GM18520 (cell line): Measurements from ENCODE around the gene NAA40.
"Not testable (repeated sequence)": the region's sequence is repeated elsewhere in the genome, so short reads cannot be mapped to it uniquely, and the experiment has no call there.

ENCODE experiments used
- ATAC-seq: cut with Tn5 transposase; IDR thresholded peaks from one replicate; pipeline ENCODE4 v1.9.1; 2021; ENCODE audit not compliant: unreplicated experiment

Gene NAA40

GRCh38 chr11:63937713-63938478 lies 906 bp upstream of the NAA40 start:
- peak; percentile 3 for ATAC-seq

DNA sequence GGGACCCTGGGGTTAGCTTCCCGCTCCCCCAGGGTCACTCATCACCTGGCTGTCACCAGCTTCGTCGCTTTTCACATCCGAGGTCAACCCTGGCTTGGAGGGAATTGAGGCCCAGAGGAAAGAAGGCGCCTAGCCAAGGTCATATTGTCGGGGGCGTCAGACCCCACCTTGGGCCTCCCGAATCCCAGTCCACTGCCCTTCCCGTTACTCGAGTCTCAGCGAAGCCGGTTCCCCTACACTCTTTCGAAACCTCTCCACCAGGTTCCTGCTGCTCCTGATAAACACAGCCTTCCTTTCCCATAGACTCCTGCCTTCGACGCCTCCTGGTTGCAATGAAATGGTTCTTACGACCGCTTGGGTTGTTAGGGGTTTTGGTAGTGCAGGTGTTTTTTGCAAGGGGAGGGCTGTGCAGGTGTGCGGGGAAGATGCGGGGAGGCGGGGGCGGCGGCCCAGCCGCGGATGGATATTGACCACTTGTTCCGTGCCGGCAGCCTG lies 642 bp downstream of the NAA40 start:
- no peak for ATAC-seq

DNA sequence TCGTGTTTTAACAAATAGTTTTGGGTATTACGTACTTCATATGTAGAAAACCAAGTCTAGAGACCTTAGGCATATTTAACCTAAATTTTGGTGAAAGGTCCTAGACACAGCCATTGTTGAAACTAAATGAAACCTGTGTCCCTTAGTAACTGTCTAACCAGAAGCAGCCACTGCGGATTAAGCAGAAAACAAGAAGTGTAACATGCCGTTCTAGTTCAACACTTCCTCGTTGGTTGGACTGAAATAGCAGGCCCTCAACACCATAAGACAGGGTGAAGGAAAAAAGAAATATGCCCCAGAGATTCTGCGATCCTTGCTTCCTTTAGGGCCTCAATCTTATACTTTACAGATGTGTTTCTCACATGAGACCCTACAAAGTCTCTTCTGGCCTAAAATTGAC lies 2.0 kb downstream of the NAA40 start:
- ATAC-seq: no peak

GRCh38 chr11:63941901-63942300 lies 3.1 kb downstream of the NAA40 start:
- no peak for ATAC-seq

- ATAC-seq: no peak
These were observed 4.0 kb downstream of the NAA40 start for GRCh38 chr11:63942803-63943202.

GRCh38 chr11:63944987-63945386 lies 6.2 kb downstream of the NAA40 start:
- no peak for ATAC-seq

- ATAC-seq: no peak
These were observed 6.8 kb downstream of the NAA40 start for GRCh38 chr11:63945477-63946163.

- ATAC-seq: no peak
These were observed 13.2 kb downstream of the NAA40 start for GRCh38 chr11:63951779-63952536.

DNA sequence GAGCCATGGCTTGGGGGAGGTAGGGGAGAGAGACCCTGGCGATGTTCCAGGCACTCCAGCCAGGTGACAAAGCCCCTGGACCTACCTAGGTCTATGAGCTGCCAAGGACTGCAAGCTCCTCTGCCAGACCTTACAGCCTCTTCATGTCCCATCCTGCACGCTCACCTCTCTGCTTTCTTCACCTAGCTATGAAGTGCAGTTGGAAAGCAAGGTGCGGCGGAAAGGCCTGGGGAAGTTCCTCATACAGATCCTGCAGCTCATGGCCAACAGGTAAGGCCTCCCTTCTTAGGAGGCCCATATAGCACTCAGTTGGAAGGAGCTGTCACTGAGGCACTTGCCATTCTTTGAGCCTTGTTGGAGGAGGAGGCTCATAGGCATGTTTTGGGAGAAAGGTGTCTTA lies 13.8 kb downstream of the NAA40 start:
- ATAC-seq: no peak

- ATAC-seq: no peak
These were observed 19.2 kb downstream of the NAA40 start for GRCh38 chr11:63958008-63958407.

GRCh38 chr11:63961608-63962412 lies 23.0 kb downstream of the NAA40 start:
- ATAC-seq: no peak

DNA sequence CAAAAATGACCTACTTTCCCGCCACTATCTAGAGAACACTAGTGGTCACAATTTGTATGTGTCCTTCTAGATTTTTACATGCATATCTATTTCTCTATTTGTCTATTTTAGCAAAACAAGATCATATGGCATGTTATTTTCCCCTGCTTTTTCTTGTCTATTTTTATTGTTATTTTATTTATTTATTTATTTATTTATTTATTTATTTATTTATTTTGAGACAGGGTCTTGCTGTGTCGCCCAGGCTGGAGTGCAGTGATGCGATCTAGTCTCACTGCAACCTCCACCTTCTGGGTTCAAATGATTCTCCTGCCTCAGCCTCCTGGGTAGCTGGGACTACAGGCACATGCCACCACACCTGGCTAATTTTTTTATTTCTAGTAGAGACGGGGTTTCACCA lies 25.1 kb downstream of the NAA40 start:
- ATAC-seq: not testable (repeated sequence)

- ATAC-seq: no peak
These were observed 27.6 kb downstream of the NAA40 start for GRCh38 chr11:63966444-63966843.

DNA sequence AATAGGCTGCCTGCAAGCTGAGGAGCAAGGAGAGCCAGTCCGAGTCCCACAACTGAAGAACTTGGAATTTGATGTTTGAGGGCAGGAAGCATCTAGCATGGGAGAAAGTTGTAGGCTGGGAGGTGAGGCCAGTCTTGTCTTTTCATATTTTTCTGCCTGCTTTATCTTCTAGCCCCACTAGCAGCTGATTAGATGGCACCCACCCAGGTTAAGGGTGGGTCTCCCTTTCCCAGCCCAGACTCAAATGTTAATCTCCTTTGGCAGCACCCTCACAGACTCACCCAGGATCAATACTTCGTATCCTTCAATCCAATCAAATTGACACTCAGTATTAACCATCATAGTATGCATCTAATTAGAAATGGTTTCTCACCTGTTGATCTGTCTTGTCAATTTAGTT lies 30.7 kb downstream of the NAA40 start:
- ATAC-seq: no peak

DNA sequence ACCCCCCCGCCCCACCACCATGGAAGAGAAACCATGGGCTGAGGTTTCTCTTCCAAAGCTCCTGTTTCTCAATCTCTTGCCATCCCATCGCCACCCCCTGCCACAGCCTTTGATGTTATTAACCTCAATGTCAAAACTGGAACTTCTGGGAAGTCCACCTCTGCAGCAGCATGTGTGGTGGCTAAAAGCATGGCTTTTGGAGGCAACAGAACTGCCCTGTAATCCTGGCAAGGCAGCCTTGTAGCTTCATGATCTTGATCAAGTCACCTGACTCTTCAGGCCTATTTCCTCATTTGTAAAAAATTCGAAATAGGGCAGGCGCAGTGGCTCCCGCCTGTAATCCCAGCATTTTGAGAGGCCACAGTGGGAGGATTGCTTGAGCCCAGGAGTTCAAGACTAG lies 32.1 kb downstream of the NAA40 start:
- no peak for ATAC-seq

DNA sequence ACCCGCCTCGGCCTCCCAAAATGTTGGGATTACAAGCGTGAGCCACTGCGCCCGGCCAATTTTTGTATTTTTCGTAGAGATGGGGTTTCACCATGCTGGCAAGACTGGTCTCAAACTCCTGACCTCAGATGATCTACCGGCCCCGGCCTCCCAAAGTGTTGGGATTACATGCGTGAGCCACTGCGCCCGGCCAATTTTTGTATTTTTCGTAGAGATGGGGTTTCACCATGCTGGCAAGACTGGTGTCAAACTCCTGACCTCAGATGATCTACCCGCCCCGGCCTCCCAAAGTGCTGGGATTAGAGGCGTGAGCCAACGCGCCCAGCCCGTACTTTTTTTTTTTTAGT lies 35.1 kb downstream of the NAA40 start:
- ATAC-seq: not testable (repeated sequence)

GRCh38 chr11:63974259-63975143 lies 35.7 kb downstream of the NAA40 start, which contains the start of gene COX8A:
TSS of gene COX8A (plus strand) at chr11:63974620. CDS start at chr11:63974681, 61 bp downstream.
- ATAC-seq: peak; percentile 96

DNA sequence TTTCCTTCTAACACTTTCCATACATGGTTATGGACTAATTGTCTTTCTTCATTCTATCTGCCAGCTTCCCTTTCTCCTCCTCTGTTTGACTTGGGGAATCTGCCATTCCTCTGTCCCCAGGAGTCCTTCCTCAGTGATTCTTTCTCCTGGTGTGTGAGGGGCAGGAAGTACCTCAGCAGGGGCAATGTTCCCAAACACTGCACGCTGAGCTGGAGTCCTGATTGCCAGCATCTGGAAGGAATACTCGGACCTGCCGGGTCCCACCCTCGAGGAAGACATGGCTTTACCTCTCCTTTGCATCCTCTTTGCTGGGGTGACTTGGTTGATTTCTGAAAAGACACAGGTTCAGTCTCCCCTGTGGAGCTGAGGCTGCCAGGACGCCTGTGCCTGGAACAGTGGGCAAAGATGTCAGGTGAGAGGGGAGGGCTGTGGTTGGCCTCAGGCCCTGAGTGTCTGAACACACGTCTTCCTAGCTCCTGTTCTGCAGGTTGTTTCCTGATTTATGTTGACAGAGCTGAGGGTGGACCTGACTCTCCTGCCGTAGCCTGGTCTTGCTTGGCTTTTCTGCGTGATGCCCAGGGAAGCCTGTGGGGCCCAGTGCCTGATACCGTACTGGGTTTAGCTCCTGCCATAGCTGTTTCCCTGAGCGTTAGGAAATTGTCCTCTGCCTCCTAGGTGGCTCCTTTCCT lies 39.9 kb downstream of the NAA40 start:
- no peak for ATAC-seq

GRCh38 chr11:63979426-63979825 lies 40.6 kb downstream of the NAA40 start:
- no peak for ATAC-seq
